HepG2 (cell line): ENCODE data around the gene SH3BP2. TPM values are rescaled to one million over a fixed set of nuclear protein-coding genes. Genes with fewer than 3 reads are reported as not detected.

Source experiments
- DNMT3B ChIP-seq: conservative IDR thresholded peaks from 2 replicates; pipeline ENCODE4 v1.6.1; 2016; ENCODE audit warnings: missing biosample characterization, control low read depth
- EEA1 ChIP-seq: sonication (generic); formaldehyde crosslinking; IDR thresholded peaks from 2 replicates; pipeline ENCODE4 v1.5.1; 2020; ENCODE audit warnings: mild to moderate bottlenecking, missing genetic modification reagents, borderline replicate concordance
- KDM5B ChIP-seq: sonication (generic); formaldehyde crosslinking; IDR thresholded peaks from 2 replicates; pipeline ENCODE4 v1.4.0; 2020; ENCODE audit warnings: missing genetic modification reagents, mild to moderate bottlenecking, borderline replicate concordance
- KDM6A ChIP-seq: IDR thresholded peaks from 2 replicates; pipeline ENCODE4 v1.6.1; 2016; ENCODE audit warnings: low read depth
- RORA ChIP-seq: sonication (generic); formaldehyde crosslinking; IDR thresholded peaks from 2 replicates; pipeline ENCODE4 v1.5.0; 2020; ENCODE audit warnings: mild to moderate bottlenecking, missing genetic modification reagents, moderate library complexity
- SALL2 ChIP-seq: sonication (generic); formaldehyde crosslinking; IDR thresholded peaks from 2 replicates; pipeline ENCODE4 v1.8.1; 2023; ENCODE audit warnings: mild to moderate bottlenecking, missing genetic modification reagents, inconsistent platforms
- TRIM24 ChIP-seq: sonication (generic); formaldehyde crosslinking; IDR thresholded peaks from 2 replicates; pipeline ENCODE4 v1.8.0; 2022; ENCODE audit warnings: mild to moderate bottlenecking, missing genetic modification reagents
- ZNF253 ChIP-seq: sonication (generic); formaldehyde crosslinking; IDR thresholded peaks from 2 replicates; pipeline ENCODE4 v1.8.0; 2022; ENCODE audit warnings: mild to moderate bottlenecking, missing genetic modification reagents, borderline replicate concordance
- ZNF468 ChIP-seq: sonication (generic); formaldehyde crosslinking; IDR thresholded peaks from 2 replicates; pipeline ENCODE4 v1.8.0; 2022; ENCODE audit warnings: mild to moderate bottlenecking, moderate library complexity, missing genetic modification reagents
- ZNF678 ChIP-seq: sonication (generic); formaldehyde crosslinking; IDR thresholded peaks from 2 replicates; pipeline ENCODE4 v1.4.0; 2020; ENCODE audit warnings: mild to moderate bottlenecking, missing genetic modification reagents
- ZSCAN22 ChIP-seq: sonication (generic); formaldehyde crosslinking; IDR thresholded peaks from 2 replicates; pipeline ENCODE4 v1.4.0; 2020; ENCODE audit warnings: mild to moderate bottlenecking, missing genetic modification reagents
- polyA plus RNA-seq, 8 experiments: library from polyadenylated mRNA; depleted of rRNA in 3 of 8; stranded (reverse) in 7 of 8; unstranded in 1 of 8; fragments of >200 nt; fragmentation: Illumina TruSeq in 4 of 8; extraction: Trizol in 4 of 8; gene quantifications; 2 replicates each; pipeline versions ENCODE4 v1.2.1 to v1.2.3, GENCODE V29; 2011 to 2016; ENCODE audit warnings: low read depth in 4 of 8, missing spikeins in 1 of 8, mixed read lengths in 1 of 8; ENCODE audit not compliant: insufficient read depth in 1 of 8
- total RNA-seq, 5 experiments: library from RNA; depleted of rRNA; stranded (reverse); fragments of >200 nt; fragmentation: Illumina TruSeq; extraction: Trizol; gene quantifications; 2 replicates each; pipeline ENCODE4 v1.2.3, GENCODE V29; 2016; ENCODE audit warnings: low read depth in 1 of 5
- TF ChIP-seq, protein P1 (sequence below): sonication (generic); formaldehyde crosslinking; IDR thresholded peaks from 2 replicates; pipeline ENCODE4 v1.4.0; 2020; ENCODE audit warnings: missing genetic modification reagents
- TF ChIP-seq, protein P2 (sequence below): sonication (generic); formaldehyde crosslinking; IDR thresholded peaks from 2 replicates; pipeline ENCODE4 v1.4.0; 2020; ENCODE audit warnings: missing genetic modification reagents; ENCODE audit errors: not compliant biosample characterization
- TF ChIP-seq, protein P3 (sequence below): sonication (generic); formaldehyde crosslinking; IDR thresholded peaks from 2 replicates; pipeline ENCODE4 v1.4.0; 2020; ENCODE audit warnings: missing genetic modification reagents
- TF ChIP-seq, protein P4 (sequence below): sonication (generic); formaldehyde crosslinking; IDR thresholded peaks from 2 replicates; pipeline ENCODE4 v1.5.0; 2020; ENCODE audit warnings: mild to moderate bottlenecking, low read depth, missing genetic modification reagents, borderline replicate concordance
- TF ChIP-seq, protein P5 (sequence below): sonication (generic); formaldehyde crosslinking; IDR thresholded peaks from 2 replicates; pipeline ENCODE4 v1.5.0; 2020; ENCODE audit warnings: missing genetic modification reagents
- TF ChIP-seq, protein P6 (sequence below): sonication (generic); formaldehyde crosslinking; IDR thresholded peaks from 2 replicates; pipeline ENCODE4 v1.5.1; 2020; ENCODE audit warnings: missing genetic modification reagents, mild to moderate bottlenecking, borderline replicate concordance
- TF ChIP-seq, protein P7 (sequence below): sonication (generic); formaldehyde crosslinking; conservative IDR thresholded peaks from 2 replicates; pipeline ENCODE4 v1.4.0; 2020; ENCODE audit warnings: missing genetic modification reagents

The SH3BP2 gene
- total and polyA plus RNA-seq, 2 of the 13 experiments (the other 11 are each of a cell fraction or from before 2014, with no cell fraction given), result 16.9 to 34.5 TPM

DNA sequence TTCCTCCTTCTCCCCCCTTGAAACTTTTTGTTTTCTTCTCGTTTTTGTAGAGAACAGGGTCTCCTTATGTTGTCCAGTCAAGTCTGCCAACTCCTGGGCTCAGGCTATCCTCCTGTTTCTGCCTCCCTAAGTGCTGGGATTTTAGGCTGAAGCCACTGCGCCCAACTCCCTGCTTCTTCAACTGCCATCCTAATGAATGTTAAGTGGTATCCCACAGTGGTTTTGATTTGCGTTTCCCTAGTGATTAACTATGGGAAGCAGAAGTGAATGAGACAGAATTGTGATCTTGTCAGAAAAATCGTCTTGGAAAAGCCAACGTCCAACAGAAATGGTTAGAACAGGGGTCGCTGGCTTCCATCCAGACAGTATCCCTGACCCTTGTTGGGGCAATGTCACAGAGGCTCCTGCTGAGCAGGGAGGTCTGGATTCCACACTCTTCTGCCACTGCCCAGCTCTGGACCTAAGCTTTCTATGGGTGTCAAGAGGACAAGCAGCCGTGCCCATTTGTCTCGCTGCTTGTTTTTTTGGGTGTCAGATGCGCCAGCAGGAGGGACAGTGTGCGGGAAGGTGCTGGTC, 49.9 kb downstream of the SH3BP2 start (continued):
- TF ChIP-seq, protein P1, sequence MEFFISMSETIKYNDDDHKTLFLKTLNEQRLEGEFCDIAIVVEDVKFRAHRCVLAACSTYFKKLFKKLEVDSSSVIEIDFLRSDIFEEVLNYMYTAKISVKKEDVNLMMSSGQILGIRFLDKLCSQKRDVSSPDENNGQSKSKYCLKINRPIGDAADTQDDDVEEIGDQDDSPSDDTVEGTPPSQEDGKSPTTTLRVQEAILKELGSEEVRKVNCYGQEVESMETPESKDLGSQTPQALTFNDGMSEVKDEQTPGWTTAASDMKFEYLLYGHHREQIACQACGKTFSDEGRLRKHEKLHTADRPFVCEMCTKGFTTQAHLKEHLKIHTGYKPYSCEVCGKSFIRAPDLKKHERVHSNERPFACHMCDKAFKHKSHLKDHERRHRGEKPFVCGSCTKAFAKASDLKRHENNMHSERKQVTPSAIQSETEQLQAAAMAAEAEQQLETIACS (CRISPR knock-in tag), result no peak
- TF ChIP-seq TRIM24 (CRISPR knock-in tag), result no peak
- no peak for TF ChIP-seq ZNF468 (CRISPR knock-in tag)
- TF ChIP-seq, protein P2, sequence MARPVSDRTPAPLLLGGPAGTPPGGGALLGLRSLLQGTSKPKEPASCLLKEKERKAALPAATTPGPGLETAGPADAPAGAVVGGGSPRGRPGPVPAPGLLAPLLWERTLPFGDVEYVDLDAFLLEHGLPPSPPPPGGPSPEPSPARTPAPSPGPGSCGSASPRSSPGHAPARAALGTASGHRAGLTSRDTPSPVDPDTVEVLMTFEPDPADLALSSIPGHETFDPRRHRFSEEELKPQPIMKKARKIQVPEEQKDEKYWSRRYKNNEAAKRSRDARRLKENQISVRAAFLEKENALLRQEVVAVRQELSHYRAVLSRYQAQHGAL (CRISPR knock-in tag), result no peak
- TF ChIP-seq, protein P3, sequence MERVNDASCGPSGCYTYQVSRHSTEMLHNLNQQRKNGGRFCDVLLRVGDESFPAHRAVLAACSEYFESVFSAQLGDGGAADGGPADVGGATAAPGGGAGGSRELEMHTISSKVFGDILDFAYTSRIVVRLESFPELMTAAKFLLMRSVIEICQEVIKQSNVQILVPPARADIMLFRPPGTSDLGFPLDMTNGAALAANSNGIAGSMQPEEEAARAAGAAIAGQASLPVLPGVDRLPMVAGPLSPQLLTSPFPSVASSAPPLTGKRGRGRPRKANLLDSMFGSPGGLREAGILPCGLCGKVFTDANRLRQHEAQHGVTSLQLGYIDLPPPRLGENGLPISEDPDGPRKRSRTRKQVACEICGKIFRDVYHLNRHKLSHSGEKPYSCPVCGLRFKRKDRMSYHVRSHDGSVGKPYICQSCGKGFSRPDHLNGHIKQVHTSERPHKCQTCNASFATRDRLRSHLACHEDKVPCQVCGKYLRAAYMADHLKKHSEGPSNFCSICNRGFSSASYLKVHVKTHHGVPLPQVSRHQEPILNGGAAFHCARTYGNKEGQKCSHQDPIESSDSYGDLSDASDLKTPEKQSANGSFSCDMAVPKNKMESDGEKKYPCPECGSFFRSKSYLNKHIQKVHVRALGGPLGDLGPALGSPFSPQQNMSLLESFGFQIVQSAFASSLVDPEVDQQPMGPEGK, result no peak
- TF ChIP-seq RORA, result no peak
- no peak for TF ChIP-seq EEA1
- no peak for TF ChIP-seq KDM6A (CRISPR knock-in tag)
- no peak for TF ChIP-seq DNMT3B (CRISPR knock-in tag)
- TF ChIP-seq ZNF253 (CRISPR knock-in tag), result no peak
- TF ChIP-seq, protein P4, sequence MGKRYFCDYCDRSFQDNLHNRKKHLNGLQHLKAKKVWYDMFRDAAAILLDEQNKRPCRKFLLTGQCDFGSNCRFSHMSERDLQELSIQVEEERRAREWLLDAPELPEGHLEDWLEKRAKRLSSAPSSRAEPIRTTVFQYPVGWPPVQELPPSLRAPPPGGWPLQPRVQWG (CRISPR knock-in tag), result no peak
- TF ChIP-seq ZNF678 (CRISPR knock-in tag), result no peak
- TF ChIP-seq, protein P5, sequence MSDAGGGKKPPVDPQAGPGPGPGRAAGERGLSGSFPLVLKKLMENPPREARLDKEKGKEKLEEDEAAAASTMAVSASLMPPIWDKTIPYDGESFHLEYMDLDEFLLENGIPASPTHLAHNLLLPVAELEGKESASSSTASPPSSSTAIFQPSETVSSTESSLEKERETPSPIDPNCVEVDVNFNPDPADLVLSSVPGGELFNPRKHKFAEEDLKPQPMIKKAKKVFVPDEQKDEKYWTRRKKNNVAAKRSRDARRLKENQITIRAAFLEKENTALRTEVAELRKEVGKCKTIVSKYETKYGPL (CRISPR knock-in tag), result no peak
- TF ChIP-seq, protein P6, sequence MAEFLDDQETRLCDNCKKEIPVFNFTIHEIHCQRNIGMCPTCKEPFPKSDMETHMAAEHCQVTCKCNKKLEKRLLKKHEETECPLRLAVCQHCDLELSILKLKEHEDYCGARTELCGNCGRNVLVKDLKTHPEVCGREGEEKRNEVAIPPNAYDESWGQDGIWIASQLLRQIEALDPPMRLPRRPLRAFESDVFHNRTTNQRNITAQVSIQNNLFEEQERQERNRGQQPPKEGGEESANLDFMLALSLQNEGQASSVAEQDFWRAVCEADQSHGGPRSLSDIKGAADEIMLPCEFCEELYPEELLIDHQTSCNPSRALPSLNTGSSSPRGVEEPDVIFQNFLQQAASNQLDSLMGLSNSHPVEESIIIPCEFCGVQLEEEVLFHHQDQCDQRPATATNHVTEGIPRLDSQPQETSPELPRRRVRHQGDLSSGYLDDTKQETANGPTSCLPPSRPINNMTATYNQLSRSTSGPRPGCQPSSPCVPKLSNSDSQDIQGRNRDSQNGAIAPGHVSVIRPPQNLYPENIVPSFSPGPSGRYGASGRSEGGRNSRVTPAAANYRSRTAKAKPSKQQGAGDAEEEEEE, result no peak
- TF ChIP-seq, protein P7, sequence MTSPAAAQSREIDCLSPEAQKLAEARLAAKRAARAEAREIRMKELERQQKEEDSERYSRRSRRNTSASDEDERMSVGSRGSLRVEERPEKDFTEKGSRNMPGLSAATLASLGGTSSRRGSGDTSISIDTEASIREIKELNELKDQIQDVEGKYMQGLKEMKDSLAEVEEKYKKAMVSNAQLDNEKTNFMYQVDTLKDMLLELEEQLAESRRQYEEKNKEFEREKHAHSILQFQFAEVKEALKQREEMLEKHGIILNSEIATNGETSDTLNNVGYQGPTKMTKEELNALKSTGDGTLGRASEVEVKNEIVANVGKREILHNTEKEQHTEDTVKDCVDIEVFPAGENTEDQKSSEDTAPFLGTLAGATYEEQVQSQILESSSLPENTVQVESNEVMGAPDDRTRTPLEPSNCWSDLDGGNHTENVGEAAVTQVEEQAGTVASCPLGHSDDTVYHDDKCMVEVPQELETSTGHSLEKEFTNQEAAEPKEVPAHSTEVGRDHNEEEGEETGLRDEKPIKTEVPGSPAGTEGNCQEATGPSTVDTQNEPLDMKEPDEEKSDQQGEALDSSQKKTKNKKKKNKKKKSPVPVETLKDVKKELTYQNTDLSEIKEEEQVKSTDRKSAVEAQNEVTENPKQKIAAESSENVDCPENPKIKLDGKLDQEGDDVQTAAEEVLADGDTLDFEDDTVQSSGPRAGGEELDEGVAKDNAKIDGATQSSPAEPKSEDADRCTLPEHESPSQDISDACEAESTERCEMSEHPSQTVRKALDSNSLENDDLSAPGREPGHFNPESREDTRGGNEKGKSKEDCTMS, result no peak
- TF ChIP-seq SALL2 (CRISPR knock-in tag), result peak; percentile 12; the same call in 1 of the 2 replicates
- no peak; the same call in 1 of the 2 replicates for TF ChIP-seq ZSCAN22 (CRISPR knock-in tag)
- no peak for TF ChIP-seq KDM5B
